NCI-H2196 (cell line): ENCODE results near the gene PM20D2.

Experiments
- DNase-seq: peaks from one replicate; lab custom pipeline; 2025; ENCODE audit not compliant: unreplicated experiment; lab: John Stamatoyannopoulos, UW

Gene PM20D2

GRCh38 chr6:89199579-89199978 is 53.7 kb downstream of the PM20D2 start:
- DNase-seq = no peak

GRCh38 chr6:89200706-89201215 is 54.9 kb downstream of the PM20D2 start:
- no peak for DNase-seq

GRCh38 chr6:89204096-89204495 is 58.2 kb downstream of the PM20D2 start:
- no peak for DNase-seq

GRCh38 chr6:89205819-89206218 is 60.0 kb downstream of the PM20D2 start:
- no peak for DNase-seq

- no peak for DNase-seq
Observed at GRCh38 chr6:89208551-89208950, 62.7 kb downstream of the PM20D2 start.

GRCh38 chr6:89209457-89209856 is 63.6 kb downstream of the PM20D2 start:
- DNase-seq = no peak

GRCh38 chr6:89212472-89212871 is 66.6 kb downstream of the PM20D2 start:
- no peak for DNase-seq

GRCh38 chr6:89214197-89214596 is 68.3 kb downstream of the PM20D2 start:
- DNase-seq = no peak
